Trophoblast cell (in vitro differentiated cells and primary cell): Measurements from ENCODE around the gene CCL28.

ENCODE experiments used
- DNase-seq, 2 donors: peaks; one replicate each; pipeline ENCODE4 v3.0.0-alpha.2; 2016
- H2AFZ ChIP-seq: 2 replicates; pipeline ENCODE4 v1.6.1; 2013; ENCODE audit warnings: low read length, moderate library complexity, mild to moderate bottlenecking; ENCODE audit not compliant: insufficient read depth, poor library complexity
- H2AK5ac ChIP-seq: 2 replicates; pipeline ENCODE4 v1.6.1; 2013; ENCODE audit warnings: mild to moderate bottlenecking, low read length
- H2BK120ac ChIP-seq: 2 replicates; pipeline ENCODE4 v1.6.1; 2013; ENCODE audit warnings: low read length, mild to moderate bottlenecking, moderate library complexity; ENCODE audit not compliant: insufficient read depth, poor library complexity
- H2BK12ac ChIP-seq: 2 replicates; pipeline ENCODE4 v1.6.1; 2013; ENCODE audit warnings: mild to moderate bottlenecking, low read length, moderate library complexity
- H2BK5ac ChIP-seq: 2 replicates; pipeline ENCODE4 v1.6.1; 2013; ENCODE audit warnings: low read length, low read depth, moderate library complexity, mild to moderate bottlenecking; ENCODE audit not compliant: poor library complexity
- H3K14ac ChIP-seq: 2 replicates; pipeline ENCODE4 v1.6.1; 2013; ENCODE audit warnings: mild to moderate bottlenecking, low read length
- H3K18ac ChIP-seq: 2 replicates; pipeline ENCODE4 v1.6.1; 2013; ENCODE audit warnings: mild to moderate bottlenecking, low read length
- H3K23ac ChIP-seq: 2 replicates; pipeline ENCODE4 v1.6.1; 2013; ENCODE audit warnings: low read length
- H3K27ac ChIP-seq: 2 replicates; pipeline ENCODE4 v1.5.1; 2013; ENCODE audit warnings: low read depth, mild to moderate bottlenecking, inconsistent platforms, low read length, moderate library complexity
- H3K27me3 ChIP-seq: 2 replicates; pipeline ENCODE4 v1.6.1; 2013; ENCODE audit warnings: inconsistent platforms, mild to moderate bottlenecking, low read length, moderate library complexity; ENCODE audit not compliant: insufficient read depth
- H3K36me3 ChIP-seq, 2 experiments: 1 replicate in 1 of 2; 2 replicates in 1 of 2; pipeline ENCODE4 v1.6.1; 2013; ENCODE audit warnings: low read length in 2 of 2, mild to moderate bottlenecking in 2 of 2, moderate library complexity in 1 of 2; ENCODE audit not compliant: insufficient read depth in 2 of 2, control insufficient read depth in 1 of 2
- H3K4ac ChIP-seq: 2 replicates; pipeline ENCODE4 v1.6.1; 2013; ENCODE audit warnings: low read depth, mild to moderate bottlenecking, low read length, moderate library complexity
- H3K4me1 ChIP-seq, 2 experiments: 1 replicate in 1 of 2; 2 replicates in 1 of 2; pipeline ENCODE4 v1.6.1; 2013; ENCODE audit warnings: low read length in 2 of 2, mild to moderate bottlenecking in 2 of 2, moderate library complexity in 1 of 2; ENCODE audit not compliant: insufficient read depth in 2 of 2, control insufficient read depth in 1 of 2
- H3K4me2 ChIP-seq: 2 replicates; pipeline ENCODE4 v1.6.1; 2013; ENCODE audit warnings: inconsistent platforms, mild to moderate bottlenecking, low read length, moderate library complexity
- H3K4me3 ChIP-seq: 2 replicates; pipeline ENCODE4 v1.5.1; 2013; ENCODE audit warnings: mild to moderate bottlenecking, low read depth, low read length, inconsistent platforms
- H3K79me1 ChIP-seq: one replicate; pipeline ENCODE4 v1.6.1; 2013; ENCODE audit warnings: low read length
- H3K79me2 ChIP-seq: 2 replicates; pipeline ENCODE4 v1.6.1; 2013; ENCODE audit warnings: low read length, mild to moderate bottlenecking; ENCODE audit not compliant: control insufficient read depth, insufficient read depth, poor library complexity
- H3K9ac ChIP-seq: 2 replicates; pipeline ENCODE4 v1.6.1; 2013; ENCODE audit warnings: mild to moderate bottlenecking, low read length
- H3K9me3 ChIP-seq: 2 replicates; pipeline ENCODE4 v1.6.1; 2013; ENCODE audit warnings: low read depth, mild to moderate bottlenecking, control low read depth, inconsistent platforms, low read length; ENCODE audit not compliant: insufficient read depth
- H4K12ac ChIP-seq: 2 replicates; pipeline ENCODE4 v1.6.1; 2013; ENCODE audit warnings: low read depth, mild to moderate bottlenecking, low read length, moderate library complexity
- H4K8ac ChIP-seq: 2 replicates; pipeline ENCODE4 v1.6.1; 2013; ENCODE audit warnings: low read depth, mild to moderate bottlenecking, low read length, moderate library complexity
- H4K91ac ChIP-seq: one replicate; pipeline ENCODE4 v1.6.1; 2013; ENCODE audit warnings: low read depth, mild to moderate bottlenecking, low read length, moderate library complexity
- WGBS: extraction: QIAGEN DNeasy Blood & Tissue Kit; methylation state at CpG from one replicate; pipeline ENCODE4 v1.1.7; 2013; ENCODE audit warnings: missing lambda C conversion rate; ENCODE audit not compliant: insufficient read length, insufficient coverage; ENCODE audit errors: extremely low coverage; 5-methylcytosine and 5-hydroxymethylcytosine counted together

CCL28 gene

GRCh38 chr5:43335681-43336080, 76.5 kb downstream of the CCL28 start:
- Histone ChIP-seq H3K36me3 (no peaks in the 10 kb centered on the region), H4K12ac (no peak overlapping the region), H3K9ac (no peak overlapping the region), H2AK5ac (no peak overlapping the region), H3K79me2 (no peaks in the 10 kb centered on the region), H3K4me1 (peaks cover 0 to 3% of the 10 kb centered on the region in 2 experiments), H3K4me3 (no peak overlapping the region), H3K4me2 (no peak overlapping the region), H4K8ac (no peak overlapping the region), H3K27ac (no peak overlapping the region), H2AFZ (no peak overlapping the region), H3K79me1 (no peaks in the 10 kb centered on the region), H3K9me3 (peaks cover 5% of the 10 kb centered on the region), H4K91ac (no peak overlapping the region), H3K14ac (no peak overlapping the region), H2BK12ac (no peak overlapping the region), H3K18ac (no peak overlapping the region), H3K27me3 (no peaks in the 10 kb centered on the region), H2BK120ac (no peak overlapping the region), H3K4ac (no peak overlapping the region), H2BK5ac (no peak overlapping the region), H3K23ac (no peak overlapping the region)
- WGBS, result no CpG with 5 or more reads among the region's 4 CpGs
- DNase-seq, result no peak

GRCh38 chr5:43332401-43332800, 79.8 kb downstream of the CCL28 start:
- Histone ChIP-seq H4K8ac (no peak overlapping the region), H3K4me1 (peaks cover 0 to 3% of the 10 kb centered on the region in 2 experiments), H3K79me1 (no peaks in the 10 kb centered on the region), H3K27me3 (no peaks in the 10 kb centered on the region), H3K23ac (no peak overlapping the region), H3K36me3 (no peaks in the 10 kb centered on the region), H2BK5ac (no peak overlapping the region), H4K12ac (no peak overlapping the region), H3K9me3 (peaks cover 9% of the 10 kb centered on the region), H3K4ac (no peak overlapping the region), H3K4me3 (no peak overlapping the region), H4K91ac (no peak overlapping the region), H2BK12ac (no peak overlapping the region), H3K9ac (no peak overlapping the region), H2BK120ac (no peak overlapping the region), H2AK5ac (no peak overlapping the region), H3K27ac (no peak overlapping the region), H3K14ac (no peak overlapping the region), H3K79me2 (no peaks in the 10 kb centered on the region), H2AFZ (no peak overlapping the region), H3K18ac (no peak overlapping the region), H3K4me2 (no peak overlapping the region)
- DNase-seq, result peak in 1 of 2 donors; percentile 36
- no CpG with 5 or more reads among the region's 1 CpG for WGBS
